Left forelimb (tissue), 1 donor: ENCODE results near the gene GJD4.

Experiments
- DNase-seq: peaks from one replicate; pipeline ENCODE4 v3.0.0-alpha.2; 2018; ENCODE audit warnings: low spot score

Gene GJD4

DNA sequence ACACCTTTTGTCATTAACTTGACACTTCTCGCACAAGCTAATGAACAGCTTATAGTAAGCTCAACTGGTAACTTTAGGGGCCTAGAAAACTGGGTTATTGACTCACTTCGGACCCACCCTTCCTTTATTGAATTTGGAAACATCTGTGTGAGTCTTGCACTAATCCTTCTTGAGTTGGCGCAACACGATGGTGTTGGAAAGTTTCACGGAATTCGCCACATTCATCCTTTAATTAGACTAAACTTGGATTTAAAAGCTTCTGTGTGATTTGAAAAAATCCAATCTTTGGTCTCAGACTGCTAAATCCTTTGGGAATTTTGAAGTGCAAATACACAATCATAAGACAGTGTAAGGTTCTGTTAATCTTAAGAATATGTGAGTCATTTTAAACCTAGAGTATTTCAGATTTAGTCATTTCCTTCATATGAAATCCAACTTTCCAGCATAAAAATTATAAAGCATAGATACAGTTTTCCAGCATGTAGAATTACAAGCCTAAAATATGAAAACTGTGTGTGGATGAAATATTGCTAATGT, 21.9 kb downstream of the GJD4 start:
- DNase-seq, result no peak

DNA sequence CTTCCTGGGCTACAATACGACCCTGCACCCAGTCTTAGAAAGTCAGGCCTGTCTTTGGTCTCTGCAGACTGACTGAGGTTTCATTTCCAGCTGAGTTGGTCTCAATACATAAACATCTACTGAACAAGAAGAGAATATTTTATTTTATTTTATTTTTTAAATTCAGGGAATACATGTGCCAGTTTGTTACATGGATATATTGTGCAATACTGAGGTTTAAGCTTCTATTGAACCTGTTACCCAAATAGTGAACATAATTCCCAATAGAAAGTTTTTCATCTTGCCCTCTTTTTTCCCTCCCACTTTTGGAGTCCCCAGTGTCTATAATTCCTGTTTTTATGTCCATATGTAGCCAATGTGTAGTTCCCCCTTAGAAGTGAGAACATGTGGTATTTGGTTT, 26.3 kb downstream of the GJD4 start:
- DNase-seq, result no peak

GRCh38 chr10:35632027-35632426, 26.9 kb downstream of the GJD4 start:
- DNase-seq, result no peak

- no peak for DNase-seq
These were observed 28.2 kb downstream of the GJD4 start for GRCh38 chr10:35633006-35633980.

- no peak for DNase-seq
These were observed 30.4 kb downstream of the GJD4 start for GRCh38 chr10:35635576-35635975.

DNA sequence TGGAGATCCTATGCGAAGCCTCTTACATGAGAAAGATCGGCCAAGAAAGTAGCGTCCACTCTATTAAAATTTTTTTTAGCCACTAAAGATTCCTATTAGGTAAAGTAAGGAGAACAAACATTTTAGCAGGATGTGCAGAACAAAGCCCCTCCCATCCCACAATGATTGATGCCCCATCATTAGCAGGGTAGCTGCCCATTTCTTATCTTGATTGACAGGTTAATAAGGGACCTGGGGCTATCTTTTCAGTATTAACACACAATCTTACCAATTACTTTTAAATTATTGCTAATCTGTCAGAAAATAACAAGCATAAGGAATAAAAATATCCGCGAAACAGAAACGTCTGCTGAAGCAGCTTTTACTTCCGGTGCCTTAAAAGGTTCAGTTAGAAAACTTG, 31.8 kb downstream of the GJD4 start:
- no peak for DNase-seq

DNA sequence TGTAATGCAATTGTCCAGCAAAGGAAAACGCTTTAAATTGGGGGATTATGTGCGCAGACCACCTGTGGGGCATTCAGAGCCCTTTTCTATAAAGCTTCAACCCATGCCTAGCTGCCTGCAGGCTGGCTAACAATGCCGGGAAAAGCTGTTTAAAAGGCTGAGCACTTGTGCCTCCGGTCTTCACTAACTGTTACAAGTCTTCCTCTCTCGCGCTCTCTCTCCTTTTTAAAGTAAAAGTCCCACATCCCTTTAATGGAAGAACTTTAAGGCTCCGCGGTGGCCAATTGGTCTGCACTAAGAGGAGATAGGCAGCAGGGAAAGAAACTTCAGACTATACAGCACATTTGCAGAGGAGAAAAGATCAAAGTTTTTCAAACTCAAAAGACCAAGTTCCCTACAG, 32.3 kb downstream of the GJD4 start:
- DNase-seq, result no peak

GRCh38 chr10:35638101-35638500, 33.0 kb downstream of the GJD4 start:
- DNase-seq, result no peak

- DNase-seq, result no peak
These were observed 34.0 kb downstream of the GJD4 start for GRCh38 chr10:35639021-35639727.

DNA sequence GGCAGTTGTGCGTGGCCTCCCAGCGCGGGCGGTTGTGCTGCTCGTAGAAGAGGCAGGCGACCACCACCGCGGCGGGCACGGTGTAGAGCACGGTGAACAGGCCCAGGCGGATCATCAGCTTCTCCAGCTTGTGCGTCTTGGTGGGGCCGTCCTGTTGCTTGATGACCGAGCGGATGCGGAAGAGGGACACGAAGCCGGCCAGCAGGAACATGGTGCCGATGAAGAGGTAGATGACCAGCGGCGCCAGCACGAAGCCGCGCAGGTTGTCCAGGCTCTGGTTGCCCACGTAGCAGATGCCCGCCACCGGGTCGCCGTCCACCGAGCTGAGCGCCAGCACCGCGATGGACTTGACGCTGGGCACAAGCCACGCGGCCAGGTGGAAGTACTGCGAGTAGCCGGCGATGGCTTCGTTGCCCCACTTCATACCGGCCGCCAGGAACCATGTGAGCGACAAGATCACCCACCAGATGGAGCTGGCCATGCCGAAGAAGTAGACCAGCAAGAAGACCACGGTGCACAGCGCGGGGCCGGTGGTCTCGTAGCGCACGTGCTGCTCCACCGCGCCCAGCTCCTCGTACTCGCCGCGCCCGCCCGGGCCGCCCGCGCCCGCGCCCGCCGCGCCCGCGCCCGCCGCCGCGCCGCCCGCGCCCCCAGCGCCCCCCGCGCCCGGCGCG, 34.7 kb downstream of the GJD4 start:
- no peak for DNase-seq

- DNase-seq, result peak; percentile 78
These were observed 35.3 kb downstream of the GJD4 start for GRCh38 chr10:35640474-35640873.

- DNase-seq, result peak; percentile 83
These were observed 36.0 kb downstream of the GJD4 start for GRCh38 chr10:35640951-35641675.

DNA sequence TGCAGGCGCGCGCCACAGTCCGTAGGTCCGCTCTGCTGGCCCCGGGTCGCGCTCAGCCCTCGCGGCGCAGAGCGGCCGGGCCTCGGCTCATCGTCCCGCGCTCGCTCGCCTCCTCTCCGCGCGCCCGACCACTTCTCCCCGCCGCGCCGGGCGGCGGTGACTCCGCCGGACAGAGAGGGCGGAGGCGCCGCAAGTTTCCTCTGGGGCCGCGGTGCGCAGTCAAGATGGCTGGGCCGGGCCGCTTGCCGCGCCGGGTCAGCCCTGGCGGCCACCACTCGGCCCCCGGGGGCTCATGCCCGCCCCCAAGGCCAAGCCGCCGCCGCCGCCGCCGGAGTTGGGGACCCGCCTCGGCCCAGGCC, 36.5 kb downstream of the GJD4 start:
- no peak for DNase-seq

DNA sequence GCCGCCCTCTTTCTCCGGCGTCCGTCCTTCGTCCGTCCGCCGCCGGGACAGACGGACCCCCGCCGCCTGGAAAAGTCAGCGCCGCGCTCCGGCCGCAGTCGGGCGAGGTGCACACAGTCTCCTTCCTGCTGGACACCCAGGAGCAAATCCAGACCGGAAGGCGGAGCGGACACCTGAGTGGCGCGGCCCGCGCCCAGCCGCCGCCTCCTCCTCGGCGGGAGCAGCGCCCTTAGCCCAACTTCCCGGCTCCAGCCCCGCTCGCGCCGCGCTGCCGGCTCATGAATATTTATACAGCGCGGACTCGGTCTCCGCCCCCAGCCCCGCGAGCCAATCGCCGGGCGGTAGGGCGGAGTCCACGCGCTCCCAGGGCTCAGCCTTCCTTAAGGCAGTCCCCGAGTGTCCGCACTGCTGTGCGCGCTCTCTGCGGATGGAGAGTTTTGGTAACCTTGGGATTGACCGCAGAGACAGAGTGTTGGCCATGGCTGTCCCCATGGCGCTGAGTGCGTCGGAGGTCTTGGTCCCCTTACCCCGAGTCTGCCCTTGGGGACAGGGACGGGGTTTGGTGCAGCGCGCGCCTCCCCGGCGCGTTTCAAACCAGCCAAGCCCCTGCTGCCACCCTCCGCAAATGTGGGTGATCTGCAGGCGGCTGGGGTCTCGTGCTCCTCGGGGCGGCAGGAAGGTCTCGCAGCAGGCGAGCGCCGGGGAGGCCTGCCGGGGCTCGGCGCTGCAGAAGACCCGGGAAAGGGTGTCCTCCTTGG, 37.1 kb downstream of the GJD4 start, which contains the start of gene FZD8:
TSS of gene FZD8 (minus strand) at position 262 of the 758 bp plus-strand sequence. CDS start 867 bp downstream, outside the sequence.
- peak; percentile 97 for DNase-seq

GRCh38 chr10:35642793-35643114, 37.6 kb downstream of the GJD4 start:
- DNase-seq, result no peak

GRCh38 chr10:35643151-35644049, 38.3 kb downstream of the GJD4 start:
- DNase-seq, result peak; percentile 88

DNA sequence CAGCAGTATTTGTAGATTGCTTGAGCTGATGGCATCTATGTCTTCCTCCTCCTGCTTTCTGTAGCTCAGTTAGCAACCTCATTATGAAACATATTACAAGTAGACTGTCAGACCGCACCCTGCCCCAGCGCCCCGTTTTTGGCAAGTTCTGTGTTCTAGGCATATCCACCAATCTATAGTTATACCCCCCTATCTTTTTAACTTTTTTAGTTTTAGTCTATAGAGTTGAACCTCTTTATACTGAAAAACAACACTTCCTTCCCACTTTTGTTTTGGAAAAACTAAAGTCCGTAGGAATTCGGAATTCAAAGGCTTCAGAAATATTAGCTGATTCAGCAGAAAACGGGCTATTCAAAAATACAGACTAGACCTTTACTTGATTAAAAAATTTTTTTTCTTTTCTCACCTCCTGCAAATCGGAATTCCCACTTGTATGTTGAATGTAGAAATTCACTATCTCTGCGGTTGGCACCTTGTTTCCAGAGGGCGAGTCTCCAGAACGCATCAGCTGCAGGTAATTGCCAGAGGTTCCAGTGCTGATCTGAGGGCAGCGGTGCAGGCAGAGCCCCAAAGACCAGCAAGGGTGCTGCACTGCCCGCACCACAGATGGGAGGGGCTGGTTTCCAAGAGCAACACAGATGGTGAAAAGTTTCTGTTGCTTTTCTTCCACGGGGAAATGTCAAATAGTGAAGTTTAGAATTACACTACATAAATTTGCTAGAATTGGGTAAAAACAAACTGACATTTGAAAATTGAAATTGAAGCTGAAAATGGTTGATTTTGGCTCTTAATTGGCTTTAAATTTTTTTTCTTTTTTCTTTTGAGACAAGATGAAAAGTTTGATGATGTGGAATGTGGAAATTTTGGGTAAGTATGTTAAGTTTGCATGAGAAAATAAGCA, 39.2 kb downstream of the GJD4 start:
- no peak for DNase-seq

GRCh38 chr10:35650894-35651293, 45.8 kb downstream of the GJD4 start:
- DNase-seq, result no peak

- no peak for DNase-seq
These were observed 47.7 kb downstream of the GJD4 start for GRCh38 chr10:35652824-35653223.
